T-helper 2 cell treated with Interferon-gamma antibody and Interleukin-4, amounts not matched to agents 5 μg/mL and 100 μg/mL, for 36 hours (primary cell): ENCODE results near the gene LCMT1.
A peak's percentile ranks its signal among the peaks of the same experiment; 100 is the strongest.

Source experiments
- DNase-seq: peaks from one replicate; pipeline ENCODE4 v3.0.0; 2021; ENCODE audit warnings: low spot score
- H3K27ac Mint-ChIP-seq: one replicate; pipeline ENCODE4 v1.8.0; 2021; ENCODE audit warnings: mild to moderate bottlenecking, mixed read lengths
- H3K27me3 Mint-ChIP-seq: one replicate; pipeline ENCODE4 v1.8.0; 2021; ENCODE audit warnings: low read depth, mixed read lengths
- H3K36me3 Mint-ChIP-seq: one replicate; pipeline ENCODE4 v1.8.0; 2021; ENCODE audit warnings: low read depth, mixed read lengths
- H3K4me1 Mint-ChIP-seq: one replicate; pipeline ENCODE4 v1.8.0; 2021; ENCODE audit warnings: low read depth, mixed read lengths
- H3K4me3 Mint-ChIP-seq: one replicate; pipeline ENCODE4 v1.8.0; 2022; ENCODE audit warnings: mild to moderate bottlenecking, moderate library complexity, mixed read lengths
- H3K9me3 Mint-ChIP-seq: one replicate; pipeline ENCODE4 v1.8.0; 2021; ENCODE audit warnings: mixed read lengths

The LCMT1 gene

GRCh38 chr16:25083065-25083464 lies 28.5 kb upstream of the LCMT1 start:
- DNase-seq, result no peak

GRCh38 chr16:25083701-25084100 lies 27.8 kb upstream of the LCMT1 start:
- Mint-ChIP-seq H3K27ac (no peak overlapping the region), H3K9me3 (no peaks in the 10 kb centered on the region), H3K4me3 (no peak overlapping the region), H3K36me3 (no peaks in the 10 kb centered on the region), H3K4me1 (peaks cover 2% of the 10 kb centered on the region), H3K27me3 (no peaks in the 10 kb centered on the region)
- DNase-seq, result no peak

More at GRCh38 chr16:25083065-25083464, 28.5 kb upstream of the LCMT1 start:
- Mint-ChIP-seq H3K27me3 (no peaks in the 10 kb centered on the region), H3K27ac (no peak overlapping the region), H3K36me3 (no peaks in the 10 kb centered on the region), H3K9me3 (peaks cover 6% of the 10 kb centered on the region), H3K4me1 (peaks cover 2% of the 10 kb centered on the region), H3K4me3 (no peak overlapping the region)

DNA sequence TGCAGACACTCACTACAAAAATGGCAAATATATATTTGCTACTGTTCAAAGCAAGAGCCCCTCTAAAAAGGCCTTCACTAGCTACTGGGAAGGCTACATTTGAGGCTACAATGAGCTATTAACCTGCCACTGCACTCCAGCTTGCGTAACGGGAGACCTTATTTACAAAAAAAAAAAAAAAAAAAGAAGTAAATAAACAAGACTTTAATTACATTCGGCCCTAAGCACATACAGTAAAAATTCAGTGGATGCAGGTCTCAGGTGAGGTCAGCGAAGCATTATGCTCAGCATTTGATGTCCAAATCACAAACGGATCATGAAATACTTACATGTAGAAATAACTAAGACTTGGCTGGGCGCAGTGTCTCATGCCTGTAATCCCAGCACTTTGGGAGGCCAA lies 26.7 kb upstream of the LCMT1 start:
- H3K4me3 Mint-ChIP-seq, result no peak overlapping the region
- no peaks in the 10 kb centered on the region for H3K36me3 Mint-ChIP-seq
- no peaks in the 10 kb centered on the region for H3K27me3 Mint-ChIP-seq
- H3K27ac Mint-ChIP-seq, result no peak overlapping the region
- no peaks in the 10 kb centered on the region for H3K9me3 Mint-ChIP-seq
- DNase-seq, result no peak
- H3K4me1 Mint-ChIP-seq, result peaks cover 2% of the 10 kb centered on the region

- no peak overlapping the region for H3K4me3 Mint-ChIP-seq
- H3K36me3 Mint-ChIP-seq, result peaks cover 6% of the 10 kb centered on the region
- H3K27me3 Mint-ChIP-seq, result no peaks in the 10 kb centered on the region
These were observed 23.8 kb upstream of the LCMT1 start for GRCh38 chr16:25087761-25088160.

DNA sequence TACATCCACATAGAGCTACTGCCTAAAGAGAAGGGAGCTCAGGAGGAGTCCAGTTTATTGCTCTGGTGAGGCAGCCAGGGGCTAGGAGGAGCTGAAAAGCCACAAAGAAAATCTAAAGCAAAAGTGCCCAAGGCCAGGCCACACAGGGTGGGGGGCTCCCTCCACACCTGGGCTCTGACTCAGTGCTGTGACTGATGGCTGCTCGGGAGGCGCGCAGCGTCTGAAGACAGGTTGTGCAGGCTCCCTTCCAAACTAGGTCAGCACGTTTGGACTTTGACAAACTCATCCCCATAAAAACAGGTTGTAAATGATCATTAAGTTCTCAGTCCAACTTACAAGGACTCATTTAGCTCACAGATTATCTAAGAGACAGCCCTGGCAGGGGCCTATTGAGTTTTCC lies 22.2 kb upstream of the LCMT1 start:
- Mint-ChIP-seq H3K9me3 (no peaks in the 10 kb centered on the region), H3K4me1 (peaks cover 25% of the 10 kb centered on the region), H3K27me3 (no peaks in the 10 kb centered on the region), H3K27ac (no peak overlapping the region), H3K4me3 (no peak overlapping the region), H3K36me3 (peaks cover 16% of the 10 kb centered on the region)
- no peak for DNase-seq

More at GRCh38 chr16:25087761-25088160, 23.8 kb upstream of the LCMT1 start:
- DNase-seq, result no peak
- H3K4me1 Mint-ChIP-seq, result peaks cover 11% of the 10 kb centered on the region
- no peak overlapping the region for H3K27ac Mint-ChIP-seq
- H3K9me3 Mint-ChIP-seq, result no peaks in the 10 kb centered on the region

DNA sequence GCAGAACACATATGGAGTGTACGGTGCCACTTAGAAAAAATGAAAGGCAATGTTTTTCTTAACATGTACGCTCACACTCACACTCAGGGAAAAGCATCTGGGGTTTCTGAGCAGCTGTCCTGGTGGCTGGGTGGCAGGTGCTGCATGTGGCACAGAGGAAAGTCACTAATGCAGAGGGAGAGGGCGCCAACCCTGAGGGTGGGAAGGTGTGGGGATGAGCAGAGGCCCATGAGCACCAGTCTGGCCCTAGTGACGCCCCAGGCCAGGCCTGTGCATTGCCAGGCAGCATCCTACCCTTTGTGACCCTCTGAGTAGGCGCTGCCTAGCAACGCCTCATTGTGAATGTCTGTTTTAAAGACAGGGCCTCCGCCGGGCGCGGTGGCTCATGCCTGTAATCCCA lies 19.1 kb upstream of the LCMT1 start:
- no peak overlapping the region for H3K27ac Mint-ChIP-seq

DNA sequence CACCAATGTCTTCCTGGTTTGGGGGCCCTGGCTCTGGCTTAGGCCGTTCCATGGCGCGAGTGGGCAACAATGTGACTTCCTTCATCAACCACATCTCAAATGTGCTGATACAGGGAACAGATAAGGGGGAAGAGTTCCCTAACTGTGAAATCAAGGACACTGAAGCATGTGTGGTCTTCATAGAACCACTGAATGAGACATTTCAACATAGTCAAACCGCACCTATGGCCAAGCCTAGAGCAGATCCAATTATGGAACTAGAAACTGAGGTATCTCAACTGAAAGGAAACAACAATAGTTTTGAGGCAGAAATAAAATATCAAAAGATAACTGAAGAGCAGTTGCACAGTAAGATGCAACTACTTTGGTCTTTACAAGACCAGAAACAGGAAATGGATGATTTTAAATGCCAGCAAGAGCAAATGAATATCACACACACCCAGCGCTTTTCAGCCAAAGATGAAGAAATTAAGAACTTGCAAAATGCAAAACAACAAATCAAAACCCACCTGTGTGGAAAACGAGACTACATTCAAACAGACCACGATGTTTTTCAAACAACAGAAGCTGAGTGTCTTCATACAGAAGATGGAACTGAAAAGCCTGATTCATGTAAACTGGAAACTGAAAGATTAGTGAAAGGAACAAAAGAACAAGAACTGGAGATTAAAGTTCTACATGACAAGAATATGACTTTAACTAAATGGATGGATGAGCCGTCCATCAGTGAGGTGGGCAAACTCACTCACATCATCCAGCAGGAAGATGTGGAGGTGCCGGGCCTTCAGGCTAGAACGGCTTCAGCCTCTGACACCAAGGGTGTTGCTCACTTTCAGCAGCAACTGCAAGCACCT lies 18.1 kb upstream of the LCMT1 start:
- H3K27ac Mint-ChIP-seq, result peak overlapping the region; percentile 95
- H3K4me3 Mint-ChIP-seq, result peak overlapping the region; percentile 58
- peaks cover 27% of the 10 kb centered on the region for H3K36me3 Mint-ChIP-seq
- DNase-seq, result peak; percentile 46
- H3K9me3 Mint-ChIP-seq, result no peaks in the 10 kb centered on the region
- H3K27me3 Mint-ChIP-seq, result no peaks in the 10 kb centered on the region
- H3K4me1 Mint-ChIP-seq, result peaks cover 34% of the 10 kb centered on the region

More for the DNA sequence above, 19.1 kb upstream of the LCMT1 start:
- Mint-ChIP-seq H3K27me3 (no peaks in the 10 kb centered on the region), H3K36me3 (peaks cover 27% of the 10 kb centered on the region), H3K4me3 (no peak overlapping the region), H3K4me1 (peaks cover 36% of the 10 kb centered on the region), H3K9me3 (no peaks in the 10 kb centered on the region)
- no peak for DNase-seq

GRCh38 chr16:25094596-25094995 lies 16.9 kb upstream of the LCMT1 start:
- Mint-ChIP-seq H3K27ac (peak overlapping the region; percentile 95), H3K36me3 (peaks cover 27% of the 10 kb centered on the region), H3K9me3 (no peaks in the 10 kb centered on the region), H3K4me1 (peaks cover 34% of the 10 kb centered on the region), H3K27me3 (no peaks in the 10 kb centered on the region), H3K4me3 (peak overlapping the region; percentile 16)
- DNase-seq, result no peak

GRCh38 chr16:25095636-25096035 lies 15.9 kb upstream of the LCMT1 start:
- Mint-ChIP-seq H3K4me1 (peaks cover 34% of the 10 kb centered on the region), H3K4me3 (no peak overlapping the region), H3K9me3 (no peaks in the 10 kb centered on the region), H3K27ac (peak overlapping the region; percentile 7), H3K27me3 (no peaks in the 10 kb centered on the region), H3K36me3 (peaks cover 27% of the 10 kb centered on the region)
- no peak for DNase-seq

DNA sequence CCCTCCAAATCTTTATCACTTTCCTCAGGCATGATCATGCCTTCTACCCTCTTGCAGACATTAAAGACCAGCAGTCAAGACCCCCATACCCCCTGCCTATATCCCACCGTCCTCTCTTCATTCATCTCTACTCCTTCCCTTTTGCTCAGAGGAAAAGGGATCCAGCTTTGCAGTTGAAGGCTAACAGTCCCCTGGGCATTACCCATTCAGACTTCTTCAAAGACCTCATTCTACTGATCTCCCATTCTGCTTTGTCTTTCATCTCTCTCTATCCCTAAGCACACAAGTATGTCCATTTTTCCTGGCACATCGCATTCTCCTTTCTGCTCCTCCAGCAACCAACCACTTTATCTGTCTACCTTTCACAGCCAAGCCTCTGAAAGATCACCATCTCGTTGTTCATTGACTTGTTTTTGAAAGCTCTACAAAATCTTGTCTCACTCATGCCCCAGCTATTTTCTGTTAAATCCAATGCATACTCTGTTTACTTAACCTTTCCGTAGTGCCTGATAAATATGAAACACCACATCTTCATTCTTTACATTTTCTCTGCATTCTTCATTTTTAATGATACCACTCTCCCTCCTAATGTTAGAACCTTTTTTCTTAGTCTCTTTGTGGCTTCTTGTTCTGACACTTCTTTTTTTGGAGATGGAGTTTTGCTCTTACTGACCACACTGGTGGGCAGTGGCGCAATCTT lies 14.1 kb upstream of the LCMT1 start:
- peaks cover 25% of the 10 kb centered on the region for H3K4me1 Mint-ChIP-seq
- DNase-seq, result no peak
- no peak overlapping the region for H3K27ac Mint-ChIP-seq
- H3K4me3 Mint-ChIP-seq, result no peak overlapping the region
- no peaks in the 10 kb centered on the region for H3K27me3 Mint-ChIP-seq
- H3K9me3 Mint-ChIP-seq, result no peaks in the 10 kb centered on the region
- peaks cover 21% of the 10 kb centered on the region for H3K36me3 Mint-ChIP-seq

GRCh38 chr16:25100511-25100910 lies 11.0 kb upstream of the LCMT1 start:
- H3K27me3 Mint-ChIP-seq, result no peaks in the 10 kb centered on the region
- peaks cover under 1% of the 10 kb centered on the region for H3K4me1 Mint-ChIP-seq
- H3K27ac Mint-ChIP-seq, result no peak overlapping the region
- DNase-seq, result no peak
- H3K4me3 Mint-ChIP-seq, result no peak overlapping the region
- H3K36me3 Mint-ChIP-seq, result peaks cover 3% of the 10 kb centered on the region
- H3K9me3 Mint-ChIP-seq, result no peaks in the 10 kb centered on the region

DNA sequence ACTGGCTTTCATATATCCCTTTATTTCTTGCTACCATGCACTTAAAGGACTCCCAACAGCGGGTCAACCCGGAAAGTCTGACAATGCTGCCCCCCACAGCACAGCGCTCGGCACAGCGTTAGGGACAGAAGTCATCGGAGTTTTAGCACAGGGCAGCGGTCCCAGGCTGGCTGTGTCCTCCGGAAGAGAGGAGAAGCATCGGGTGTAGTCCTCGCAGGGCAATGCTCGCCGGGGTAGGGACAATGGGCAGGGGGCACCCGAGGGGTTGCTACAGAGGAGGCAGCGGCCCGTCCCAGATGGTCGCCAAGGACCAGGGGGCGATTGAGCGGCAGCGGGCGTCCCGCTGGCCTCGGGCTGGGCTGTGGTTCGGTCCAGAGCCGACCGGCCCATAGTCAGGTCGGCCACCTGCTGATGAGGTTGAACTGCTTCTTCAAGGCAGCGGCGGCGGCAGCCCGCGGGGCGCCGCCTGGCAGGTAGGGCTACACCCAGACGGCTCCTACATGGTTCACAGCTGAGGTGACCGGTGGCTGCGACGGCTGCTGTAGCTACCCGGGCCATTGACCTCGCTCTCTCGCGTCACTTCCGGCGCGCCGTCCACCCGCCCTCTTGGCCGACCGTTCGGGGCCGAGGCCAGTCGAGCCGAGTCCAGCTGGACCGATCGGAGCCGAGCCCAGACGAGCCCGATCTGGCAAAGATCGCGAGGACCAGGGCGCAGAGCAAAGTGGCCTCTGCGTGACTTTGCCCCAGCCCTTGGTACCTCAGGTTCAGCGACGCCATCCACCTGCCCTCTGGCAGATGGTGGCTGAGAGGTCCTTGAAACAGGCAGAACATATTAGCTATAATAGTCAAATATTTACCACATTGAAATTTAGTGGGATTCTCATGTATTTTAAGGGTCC lies 4.7 kb upstream of the LCMT1 start:
- peak; percentile 89 for DNase-seq
- peak overlapping the region; percentile 93 for H3K27ac Mint-ChIP-seq
- H3K27me3 Mint-ChIP-seq, result no peaks in the 10 kb centered on the region
- peak overlapping the region; percentile 96 for H3K4me3 Mint-ChIP-seq
- no peaks in the 10 kb centered on the region for H3K9me3 Mint-ChIP-seq
- peaks cover 31% of the 10 kb centered on the region for H3K4me1 Mint-ChIP-seq
- peaks cover 2% of the 10 kb centered on the region for H3K36me3 Mint-ChIP-seq

GRCh38 chr16:25107466-25107792 lies 4.1 kb upstream of the LCMT1 start:
- Mint-ChIP-seq H3K4me3 (peak overlapping the region; percentile 96), H3K27me3 (no peaks in the 10 kb centered on the region), H3K27ac (peak overlapping the region; percentile 93), H3K36me3 (peaks cover 2% of the 10 kb centered on the region), H3K9me3 (no peaks in the 10 kb centered on the region), H3K4me1 (peaks cover 36% of the 10 kb centered on the region)
- DNase-seq, result no peak

DNA sequence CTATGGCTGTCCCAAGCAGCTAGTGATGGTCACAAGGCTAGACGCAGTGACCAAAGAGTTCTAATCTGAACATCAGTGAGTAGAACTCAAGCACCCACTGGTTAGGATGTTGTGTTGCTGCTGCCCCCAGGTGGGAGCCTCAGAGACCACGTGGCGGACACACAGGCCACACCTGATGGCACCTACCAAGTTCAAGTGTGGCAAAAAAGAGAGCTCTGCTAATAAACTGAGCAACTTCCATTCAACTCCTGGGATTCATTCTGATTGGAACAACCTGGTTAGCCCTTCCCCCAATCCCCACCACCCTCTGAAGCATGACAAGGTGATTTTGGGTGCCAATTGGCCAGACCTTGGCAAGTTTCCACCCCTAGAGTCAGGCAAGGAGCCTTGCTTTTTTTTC lies 3.5 kb upstream of the LCMT1 start:
- peaks cover 2% of the 10 kb centered on the region for H3K36me3 Mint-ChIP-seq
- peak; percentile 23 for DNase-seq
- peaks cover 39% of the 10 kb centered on the region for H3K4me1 Mint-ChIP-seq

More for the DNA sequence above, 3.5 kb upstream of the LCMT1 start:
- Mint-ChIP-seq H3K27ac (peak overlapping the region; percentile 93), H3K4me3 (peak overlapping the region; percentile 96), H3K27me3 (no peaks in the 10 kb centered on the region), H3K9me3 (no peaks in the 10 kb centered on the region)
